ENCODE results near the gene SSBP4. TPM values are rescaled to one million over a fixed set of nuclear protein-coding genes. Genes with fewer than 3 reads are reported as not detected.

The SSBP4 gene
- total RNA-seq, 2 experiments from 2014 or later, result 198 to 204 TPM

DNA sequence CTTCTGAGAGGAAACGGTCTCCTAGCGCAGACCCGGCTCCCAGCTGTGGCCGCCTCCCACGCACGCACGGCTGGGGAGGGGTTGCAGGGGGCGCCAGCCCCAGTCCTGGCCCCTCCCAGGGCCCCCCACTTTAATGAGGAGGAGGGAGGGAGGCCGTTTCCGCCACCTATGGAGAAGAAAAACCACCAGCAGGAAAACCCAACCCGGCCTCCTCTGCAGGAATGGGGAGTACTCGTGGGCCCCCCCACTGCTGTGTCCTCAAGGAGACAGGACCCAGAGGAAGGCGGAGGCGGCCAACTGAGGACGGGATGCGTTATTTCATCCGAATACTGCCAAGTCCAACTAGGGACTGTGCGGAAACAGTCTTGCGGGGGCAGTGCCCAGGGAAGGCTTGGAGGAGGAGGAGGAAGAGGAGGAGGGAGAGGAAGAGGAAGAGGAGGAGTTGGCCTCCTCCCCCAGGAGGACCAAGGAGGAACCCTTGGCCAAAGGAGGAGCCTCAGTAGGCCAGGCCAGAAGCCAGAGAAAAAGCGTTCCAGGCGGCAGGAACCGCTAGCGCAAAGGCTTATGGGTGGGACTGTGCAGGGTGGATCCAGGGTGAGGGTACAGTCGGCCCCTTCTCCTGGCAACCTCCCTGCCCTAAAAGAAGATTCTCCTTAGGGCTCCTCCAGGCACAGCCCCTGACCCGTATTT is 3.9 kb upstream of the SSBP4 start:
- Mint-ChIP-seq H3K27ac (peak overlapping the region; percentile 86), H3K27me3 (ENCODE audit: low read depth) (peaks cover 5% of the 10 kb centered on the region), H3K9me3 (ENCODE audit: insufficient read depth) (no peaks in the 10 kb centered on the region), H3K4me3 (peak overlapping the region; percentile 67), H3K4me1 (ENCODE audit: low read depth) (peaks cover 60% of the 10 kb centered on the region), H3K36me3 (ENCODE audit: low read depth) (peaks cover 2% of the 10 kb centered on the region)
- ChIA-PET POLR2A (interaction anchor here (0.8 to 6.9 kb wide), 4 partner anchors 10 to 135 kb away, joined by 3 to 50 read pairs (median 6); partner anchors contain the start of gene JUND), CTCF (interaction anchor here (0.6 to 9.3 kb wide), 9 partner anchors 17 to 223 kb away, joined by 3 to 122 read pairs (median 8); partner anchors contain the start of genes GDF15, JUND and MPV17L2)
- DNase-seq, result no peak
- ATAC-seq, result no peak

DNA sequence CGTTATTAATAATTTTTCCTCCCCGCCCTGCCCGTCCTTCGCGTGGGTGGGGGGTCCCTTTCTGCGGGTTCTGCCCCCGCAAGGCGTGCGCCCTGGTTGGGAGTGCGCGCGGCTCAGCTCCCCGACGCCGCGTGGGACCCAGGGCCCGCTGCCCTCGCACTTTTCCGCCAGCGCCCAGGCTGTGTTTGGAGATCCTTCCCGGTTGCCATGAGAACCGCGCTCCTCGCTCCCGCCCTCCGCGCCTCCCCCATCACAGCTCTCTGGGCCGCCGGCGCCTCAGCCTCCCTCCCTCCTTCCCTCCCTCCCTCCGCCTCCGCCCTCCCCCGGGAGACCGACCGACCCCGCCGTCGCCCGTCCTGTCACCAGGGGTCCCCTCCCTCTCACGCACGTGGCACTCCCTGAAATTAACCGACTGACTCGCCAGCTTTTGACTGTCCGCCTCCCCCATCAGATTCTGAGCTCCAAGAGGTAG is 2.4 kb upstream of the SSBP4 start:
- H3K27me3 Mint-ChIP-seq (ENCODE audit: low read depth), result peaks cover 1% of the 10 kb centered on the region
- H3K27ac Mint-ChIP-seq, result peak overlapping the region; percentile 86
- ChIA-PET CTCF (interaction anchor here (0.7 to 9.3 kb wide), 9 partner anchors 28 to 224 kb away, joined by 3 to 110 read pairs (median 5); partner anchors contain the start of genes GDF15, JUND, LSM4 and MPV17L2), POLR2A (interaction anchor here (0.5 to 5.6 kb wide), 7 partner anchors 12 to 137 kb away, joined by 3 to 61 read pairs (median 5); partner anchors contain the start of gene JUND)
- H3K4me1 Mint-ChIP-seq (ENCODE audit: low read depth), result peaks cover 68% of the 10 kb centered on the region
- H3K9me3 Mint-ChIP-seq (ENCODE audit: insufficient read depth), result no peaks in the 10 kb centered on the region
- H3K4me3 Mint-ChIP-seq, result peak overlapping the region; percentile 67
- peak; percentile 32 for ATAC-seq
- peak; percentile 86 for DNase-seq
- peaks cover 12% of the 10 kb centered on the region for H3K36me3 Mint-ChIP-seq (ENCODE audit: low read depth)

DNA sequence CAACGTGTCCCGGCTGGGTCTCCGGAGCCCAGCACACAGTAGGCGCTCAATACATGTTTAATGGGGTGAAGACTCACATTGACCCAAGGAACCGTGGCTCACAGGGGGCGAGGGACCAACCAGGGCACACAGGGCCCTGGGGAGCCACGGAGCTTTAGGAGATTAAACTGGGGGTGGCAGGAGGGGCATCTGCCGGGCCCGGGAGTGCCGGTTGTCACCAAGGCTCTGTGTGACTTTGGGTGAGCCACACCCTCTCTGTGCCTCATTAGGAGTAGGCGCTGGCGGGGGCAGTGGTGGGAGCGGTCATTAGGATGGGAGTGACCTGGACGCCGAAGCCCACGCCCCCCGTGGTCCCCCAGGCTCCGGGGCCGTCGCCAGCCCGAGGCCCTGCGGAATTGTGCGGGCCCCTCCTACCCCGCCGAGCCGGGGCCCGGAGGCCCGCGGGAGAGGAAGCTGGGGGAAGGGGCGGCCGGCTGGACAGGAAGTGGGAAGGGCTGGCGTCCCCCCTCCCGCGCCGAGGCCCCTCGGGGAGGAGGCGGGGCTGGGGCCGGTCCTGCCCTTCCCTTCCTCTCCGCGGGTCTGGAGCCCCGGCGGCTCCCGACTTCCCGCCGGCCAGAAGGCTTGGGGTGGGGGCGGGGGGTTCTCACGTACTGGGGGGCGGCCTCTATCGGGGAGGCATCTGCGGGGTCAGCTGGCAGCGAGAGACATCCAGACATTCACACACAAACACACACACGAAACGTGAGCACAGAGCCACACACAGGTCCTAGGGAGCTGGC is 1.8 kb upstream of the SSBP4 start:
- Mint-ChIP-seq H3K36me3 (ENCODE audit: low read depth) (peaks cover 15% of the 10 kb centered on the region), H3K27ac (peak overlapping the region; percentile 94), H3K9me3 (ENCODE audit: insufficient read depth) (no peaks in the 10 kb centered on the region), H3K4me3 (peak overlapping the region; percentile 74), H3K27me3 (ENCODE audit: low read depth) (no peaks in the 10 kb centered on the region), H3K4me1 (ENCODE audit: low read depth) (peaks cover 74% of the 10 kb centered on the region)
- ChIA-PET CTCF (interaction anchor here (0.7 to 9.3 kb wide), 8 partner anchors 29 to 225 kb away, joined by 3 to 110 read pairs (median 7); partner anchors contain the start of genes JUND, LSM4 and MPV17L2), POLR2A (interaction anchor here (0.6 to 5.6 kb wide), 7 partner anchors 11 to 180 kb away, joined by 4 to 61 read pairs (median 5); partner anchors contain the start of genes JUND and LSM4)
- ATAC-seq, result peak; percentile 9
- peak; percentile 61 for DNase-seq

DNA sequence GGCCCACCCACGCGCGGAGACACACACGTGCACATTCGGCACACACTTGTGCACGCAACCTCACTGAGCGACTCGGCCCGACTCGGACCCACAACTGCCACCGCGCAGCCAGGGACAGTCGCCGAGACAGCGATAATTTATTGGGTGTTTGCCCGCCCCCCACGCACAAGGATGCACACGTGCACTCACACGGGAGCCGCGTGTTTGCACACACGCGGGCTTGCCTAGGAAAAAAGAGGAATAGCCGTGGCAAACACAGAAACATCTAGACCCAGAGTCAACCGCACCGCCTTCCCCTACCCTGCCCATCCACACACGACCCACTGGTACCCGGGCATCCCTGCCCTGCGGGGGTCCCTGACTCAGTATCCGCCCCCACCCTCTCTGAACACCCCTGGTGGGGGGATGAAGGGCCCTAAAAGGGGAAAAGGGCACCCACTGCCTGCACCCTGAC is 1.1 kb upstream of the SSBP4 start:
- ChIA-PET CTCF (interaction anchor here (1.8 to 9.3 kb wide), 4 partner anchors 29 to 138 kb away, joined by 6 to 110 read pairs (median 8); partner anchors contain the start of gene JUND), POLR2A (interaction anchor here (0.6 to 5.6 kb wide), 6 partner anchors 11 to 414 kb away, joined by 4 to 61 read pairs (median 5); partner anchors contain the start of genes JUND, LSM4 and UPF1)
- Mint-ChIP-seq H3K4me3 (peak overlapping the region; percentile 74), H3K36me3 (ENCODE audit: low read depth) (peaks cover 22% of the 10 kb centered on the region), H3K27ac (peak overlapping the region; percentile 94), H3K27me3 (ENCODE audit: low read depth) (no peaks in the 10 kb centered on the region), H3K4me1 (ENCODE audit: low read depth) (peaks cover 76% of the 10 kb centered on the region), H3K9me3 (ENCODE audit: insufficient read depth) (no peaks in the 10 kb centered on the region)
- DNase-seq (no peak), ATAC-seq (no peak)

DNA sequence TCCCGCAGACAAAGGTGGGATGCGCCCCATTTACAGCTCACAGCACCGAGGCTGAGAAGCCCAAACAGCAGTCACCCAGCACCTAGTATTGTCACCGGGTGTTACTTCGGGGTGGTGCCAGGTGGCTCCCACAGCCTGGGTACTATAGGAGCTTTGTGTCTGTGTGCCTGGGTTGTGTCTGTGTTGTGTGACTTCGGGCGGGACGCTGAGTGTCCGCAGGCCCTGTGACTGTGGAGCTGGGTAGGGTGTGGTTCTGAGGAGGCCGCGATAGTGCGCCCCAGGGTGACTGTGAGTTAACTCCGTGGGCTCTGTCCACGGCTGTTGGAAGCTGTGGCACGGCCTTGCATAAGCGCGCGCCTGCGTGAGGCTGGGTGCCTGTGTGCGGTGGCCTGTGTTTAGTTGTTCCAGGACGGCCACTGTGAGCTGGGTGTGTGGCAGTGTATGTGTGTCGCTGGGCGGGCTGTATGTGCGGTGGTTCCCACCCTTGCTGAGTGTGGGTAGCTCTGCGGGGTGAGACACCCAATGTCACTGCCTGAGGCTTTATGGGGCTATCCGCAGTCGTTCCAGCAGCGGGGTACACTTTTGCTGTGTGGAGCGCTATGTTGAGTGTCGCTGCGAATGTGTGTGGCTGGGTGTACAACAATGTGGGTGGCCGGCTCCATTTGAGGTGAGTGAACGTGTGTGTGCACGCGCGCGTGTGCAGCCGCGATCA is 559 bp upstream of the SSBP4 start:
- Mint-ChIP-seq H3K27ac (peak overlapping the region; percentile 94), H3K9me3 (ENCODE audit: insufficient read depth) (no peaks in the 10 kb centered on the region), H3K36me3 (ENCODE audit: low read depth) (peaks cover 25% of the 10 kb centered on the region), H3K4me1 (ENCODE audit: low read depth) (peaks cover 82% of the 10 kb centered on the region), H3K4me3 (peak overlapping the region; percentile 74), H3K27me3 (ENCODE audit: low read depth) (no peaks in the 10 kb centered on the region)
- ChIA-PET CTCF (interaction anchor here (0.9 to 2.6 kb wide), 8 partner anchors 10 to 428 kb away, joined by 3 to 18 read pairs (median 6); no protein-coding TSS in a partner anchor), POLR2A (interaction anchor here (0.6 to 5.6 kb wide), 6 partner anchors 13 to 471 kb away, joined by 3 to 61 read pairs (median 4); partner anchors contain the start of genes FKBP8, JUND, LSM4 and UPF1)
- peak; percentile 59 for DNase-seq
- peak; percentile 27 for ATAC-seq

DNA sequence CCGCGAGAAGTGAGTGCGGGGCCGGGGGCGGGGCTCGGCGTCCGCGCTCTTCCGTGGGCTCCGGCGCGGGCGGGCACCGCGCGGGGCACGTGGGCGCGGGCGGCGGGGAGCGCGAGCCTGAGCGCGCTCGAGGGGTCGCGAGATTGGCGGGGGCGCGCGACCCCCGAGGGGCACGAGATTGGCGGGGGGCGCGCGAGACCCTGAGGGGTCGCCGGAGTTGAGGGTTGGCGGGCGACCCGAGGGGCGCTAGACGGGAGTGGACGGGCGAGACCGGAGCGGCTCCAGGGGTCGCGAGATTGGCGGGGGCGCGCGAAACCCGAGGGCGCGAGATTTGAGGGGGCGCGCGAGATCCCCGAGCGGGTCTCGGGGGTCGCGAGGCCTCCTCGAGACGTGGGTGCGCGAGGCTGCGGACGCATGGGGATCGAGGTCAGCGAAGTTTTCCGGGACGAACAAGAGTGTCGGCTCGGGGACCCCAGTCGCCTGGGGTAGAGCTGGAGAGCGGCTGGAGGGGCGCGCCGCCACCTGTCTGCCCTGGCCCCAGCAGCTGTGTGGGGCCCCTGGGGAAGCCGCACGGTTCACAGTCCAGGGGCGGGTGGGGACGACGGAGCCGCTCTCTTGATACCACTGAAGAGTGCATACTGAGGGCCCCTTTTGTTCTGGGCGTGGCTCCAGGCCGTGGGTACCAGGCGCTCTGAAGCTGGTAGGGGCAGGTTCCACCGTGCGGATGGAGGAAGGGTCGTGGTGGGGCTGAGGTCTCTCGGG is 682 bp downstream of the SSBP4 start:
- Mint-ChIP-seq H3K4me1 (ENCODE audit: low read depth) (peaks cover 82% of the 10 kb centered on the region), H3K36me3 (ENCODE audit: low read depth) (peaks cover 28% of the 10 kb centered on the region), H3K27me3 (ENCODE audit: low read depth) (no peaks in the 10 kb centered on the region), H3K27ac (peak overlapping the region; percentile 85), H3K4me3 (peak overlapping the region; percentile 93), H3K9me3 (ENCODE audit: insufficient read depth) (no peaks in the 10 kb centered on the region)
- ATAC-seq, result peak; percentile 28
- ChIA-PET CTCF (interaction anchor here (0.7 to 2.6 kb wide), 10 partner anchors 9 to 427 kb away, joined by 3 to 18 read pairs (median 6); partner anchors contain the start of gene LSM4), POLR2A (interaction anchor here (0.9 to 5.6 kb wide), 5 partner anchors 9 to 140 kb away, joined by 3 to 61 read pairs (median 4); partner anchors contain the start of genes FKBP8, JUND and LSM4)
- peak; percentile 71 for DNase-seq

DNA sequence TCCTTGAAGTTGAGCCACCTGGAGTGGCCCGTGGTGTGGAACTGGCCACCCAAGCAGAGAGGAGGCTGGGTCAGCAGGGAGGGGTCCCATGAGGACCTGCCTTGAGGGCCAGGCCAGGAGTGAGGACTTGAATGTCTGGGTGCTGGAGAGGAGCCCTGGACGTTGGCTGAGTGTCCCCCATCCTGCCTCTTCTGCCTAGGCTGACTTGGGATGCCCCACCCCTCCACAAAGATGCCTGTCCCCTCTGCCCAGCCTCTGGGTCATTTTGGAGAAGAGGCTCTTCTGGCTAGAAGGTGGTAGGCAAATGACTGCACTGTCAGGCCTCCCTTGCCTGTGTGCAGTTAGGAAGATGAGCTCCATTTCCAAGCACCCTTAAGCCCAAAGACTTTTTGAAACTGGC is 1.7 kb downstream of the SSBP4 start:
- no peaks in the 10 kb centered on the region for H3K9me3 Mint-ChIP-seq (ENCODE audit: insufficient read depth)

DNA sequence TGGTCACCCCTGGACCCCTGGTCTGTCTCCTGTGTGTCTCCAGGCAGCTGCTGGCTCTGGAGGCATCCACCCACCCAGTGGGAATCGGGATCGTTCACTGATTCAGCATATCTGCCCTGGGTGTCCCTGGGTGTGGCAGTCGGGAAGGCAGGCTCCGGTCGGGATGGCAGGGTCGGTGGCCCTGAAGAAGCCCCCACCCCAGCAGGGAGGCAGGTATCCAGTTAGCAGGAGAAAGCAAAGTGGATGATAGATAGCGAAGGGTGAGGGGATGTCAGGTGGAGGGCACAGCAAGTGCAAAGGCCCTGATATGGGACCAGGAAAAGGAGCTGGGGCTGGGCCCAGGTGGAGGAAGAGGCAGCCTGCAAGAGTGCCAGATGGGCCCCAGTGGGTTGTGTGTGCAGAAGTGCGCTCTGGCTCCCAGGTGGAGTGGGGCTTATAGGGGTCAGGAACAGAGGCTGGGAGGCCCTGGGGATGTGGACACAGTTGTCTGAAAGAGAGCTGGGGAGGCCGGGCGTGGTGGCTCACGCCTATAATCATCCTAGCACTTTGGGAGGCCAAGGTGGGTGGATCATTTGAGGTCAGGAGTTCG is 2.3 kb downstream of the SSBP4 start:
- H3K4me1 Mint-ChIP-seq (ENCODE audit: low read depth), result peaks cover 78% of the 10 kb centered on the region
- H3K36me3 Mint-ChIP-seq (ENCODE audit: low read depth), result peaks cover 31% of the 10 kb centered on the region
- ATAC-seq (no peak), DNase-seq (no peak)
- H3K4me3 Mint-ChIP-seq, result peak overlapping the region; percentile 93
- CTCF ChIA-PET, result interaction anchor here (1.5 to 2.3 kb wide), 6 partner anchors 10 to 425 kb away, joined by 4 to 8 read pairs (median 6); no protein-coding TSS in a partner anchor
- H3K27ac Mint-ChIP-seq, result peak overlapping the region; percentile 85
- H3K27me3 Mint-ChIP-seq (ENCODE audit: low read depth), result no peaks in the 10 kb centered on the region
- H3K9me3 Mint-ChIP-seq (ENCODE audit: insufficient read depth), result no peaks in the 10 kb centered on the region
- POLR2A ChIA-PET, result interaction anchor here (2.2 to 5.6 kb wide), 2 partner anchors 140 to 142 kb away, joined by 7 to 61 read pairs; partner anchors contain the start of gene JUND

More for the DNA sequence above, 1.7 kb downstream of the SSBP4 start:
- Mint-ChIP-seq H3K27me3 (ENCODE audit: low read depth) (no peaks in the 10 kb centered on the region), H3K4me3 (peak overlapping the region; percentile 93), H3K36me3 (ENCODE audit: low read depth) (peaks cover 30% of the 10 kb centered on the region), H3K27ac (peak overlapping the region; percentile 85), H3K4me1 (ENCODE audit: low read depth) (peaks cover 81% of the 10 kb centered on the region)
- DNase-seq, result no peak
- no peak for ATAC-seq
- POLR2A ChIA-PET, result interaction anchor here (1.2 to 5.6 kb wide), 2 partner anchors 16 to 141 kb away, joined by 3 to 61 read pairs; partner anchors contain the start of gene JUND
- CTCF ChIA-PET, result interaction anchor here (1.5 to 2.6 kb wide), 6 partner anchors 10 to 426 kb away, joined by 4 to 18 read pairs (median 6); no protein-coding TSS in a partner anchor

DNA sequence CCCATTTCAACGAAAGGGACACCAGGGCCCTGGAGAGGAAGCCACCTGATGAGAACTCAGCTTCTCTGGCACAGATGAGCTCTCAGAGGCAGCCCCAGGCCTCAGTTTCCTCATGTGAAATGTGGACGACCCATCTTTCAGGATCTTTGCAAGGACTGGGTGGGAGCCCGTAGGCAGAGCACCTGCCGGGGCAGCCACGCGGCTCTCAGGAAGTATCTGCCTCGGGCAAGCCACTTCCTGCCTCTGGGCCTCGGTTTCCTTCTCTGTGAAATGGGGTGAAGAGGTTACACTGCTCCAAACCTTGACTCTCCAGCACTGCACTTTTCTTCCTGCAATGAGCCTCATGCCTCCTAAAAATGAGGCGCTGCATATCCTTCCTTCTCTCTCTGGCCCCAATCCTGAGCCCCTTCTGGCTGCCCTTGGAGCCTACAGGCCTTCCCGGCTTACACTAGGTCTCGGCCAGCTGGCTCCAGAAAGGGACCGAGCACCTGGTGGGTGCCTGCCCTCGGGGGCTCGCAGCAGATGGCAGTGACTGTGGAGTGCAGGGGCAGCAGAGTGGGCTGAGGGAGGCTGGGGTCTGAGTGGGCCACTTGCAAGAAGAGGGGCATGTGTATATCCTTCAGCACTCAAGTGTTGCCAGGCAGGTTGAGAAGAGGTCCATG is 3.5 kb downstream of the SSBP4 start:
- Mint-ChIP-seq H3K27me3 (ENCODE audit: low read depth) (no peaks in the 10 kb centered on the region), H3K36me3 (ENCODE audit: low read depth) (peaks cover 31% of the 10 kb centered on the region), H3K27ac (peak overlapping the region; percentile 85), H3K4me1 (ENCODE audit: low read depth) (peaks cover 79% of the 10 kb centered on the region), H3K4me3 (peak overlapping the region; percentile 93), H3K9me3 (ENCODE audit: insufficient read depth) (no peaks in the 10 kb centered on the region)
- CTCF ChIA-PET, result interaction anchor here (1.5 to 2.3 kb wide), 4 partner anchors 12 to 143 kb away, joined by 5 to 8 read pairs (median 6); no protein-coding TSS in a partner anchor
- POLR2A ChIA-PET, result interaction anchor here (0.7 to 2.2 kb wide), 2 partner anchors 141 to 142 kb away, joined by 3 to 7 read pairs; partner anchors contain the start of gene JUND
- ATAC-seq (no peak), DNase-seq (peak; percentile 71)

Data from activated CD8-positive, alpha-beta T cell treated with anti-CD3 and anti-CD28 coated beads, Interleukin-2, amount 10 ng/mL, durations not matched to agents 7 days and 5 days (primary cell).